ENCODE results near the gene STPG2.
"Not testable (repeated sequence)": the region's sequence is repeated elsewhere in the genome, so short reads cannot be mapped to it uniquely, and the experiment has no call there.

The STPG2 gene

DNA sequence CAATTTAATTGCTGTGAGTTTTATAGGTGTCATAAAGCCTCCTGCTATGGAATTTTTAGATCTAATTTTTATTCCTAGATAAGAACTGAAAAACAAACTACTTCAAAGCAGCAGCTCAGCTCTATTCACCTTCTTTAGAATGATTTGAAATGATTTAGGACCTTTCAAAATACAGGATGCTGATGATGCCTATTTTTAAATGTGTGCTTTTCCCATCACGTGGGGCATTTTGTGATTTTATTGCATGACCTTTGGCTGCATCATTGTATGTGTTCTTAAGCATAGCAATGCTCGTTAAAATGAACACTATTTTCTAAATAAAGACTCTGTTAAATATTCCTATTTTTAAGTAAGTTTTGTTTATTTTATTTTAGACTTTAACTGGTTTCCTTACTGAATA, 537.3 kb downstream of the STPG2 start:
- Mint-ChIP-seq H3K27me3 (no peaks in the 10 kb centered on the region), H3K4me3 (no peak overlapping the region), H3K9me3 (ENCODE audit: low read depth) (peaks cover 3% of the 10 kb centered on the region), H3K36me3 (no peaks in the 10 kb centered on the region), H3K27ac (no peak overlapping the region), H3K4me1 (ENCODE audit: low read depth) (no peaks in the 10 kb centered on the region)

GRCh38 chr4:97593248-97593647, 550.0 kb downstream of the STPG2 start:
- Mint-ChIP-seq H3K27me3 (no peaks in the 10 kb centered on the region), H3K4me1 (ENCODE audit: low read depth) (no peaks in the 10 kb centered on the region), H3K36me3 (no peaks in the 10 kb centered on the region), H3K27ac (no peak overlapping the region), H3K4me3 (no peak overlapping the region), H3K9me3 (ENCODE audit: low read depth) (peaks cover 28% of the 10 kb centered on the region)

GRCh38 chr4:97590266-97590665, 553.0 kb downstream of the STPG2 start:
- no peak overlapping the region for H3K27ac Mint-ChIP-seq
- no peaks in the 10 kb centered on the region for H3K27me3 Mint-ChIP-seq
- H3K9me3 Mint-ChIP-seq (ENCODE audit: low read depth) = peaks cover 7% of the 10 kb centered on the region
- H3K36me3 Mint-ChIP-seq = no peaks in the 10 kb centered on the region
- no peaks in the 10 kb centered on the region for H3K4me1 Mint-ChIP-seq (ENCODE audit: low read depth)
- no peak overlapping the region for H3K4me3 Mint-ChIP-seq

GRCh38 chr4:97589481-97590196, 553.6 kb downstream of the STPG2 start:
- H3K4me3 Mint-ChIP-seq = no peak overlapping the region
- H3K9me3 Mint-ChIP-seq (ENCODE audit: low read depth) = peaks cover 8% of the 10 kb centered on the region
- no peaks in the 10 kb centered on the region for H3K36me3 Mint-ChIP-seq
- H3K27ac Mint-ChIP-seq = no peak overlapping the region
- H3K4me1 Mint-ChIP-seq (ENCODE audit: low read depth) = no peaks in the 10 kb centered on the region
- H3K27me3 Mint-ChIP-seq = no peaks in the 10 kb centered on the region

DNA sequence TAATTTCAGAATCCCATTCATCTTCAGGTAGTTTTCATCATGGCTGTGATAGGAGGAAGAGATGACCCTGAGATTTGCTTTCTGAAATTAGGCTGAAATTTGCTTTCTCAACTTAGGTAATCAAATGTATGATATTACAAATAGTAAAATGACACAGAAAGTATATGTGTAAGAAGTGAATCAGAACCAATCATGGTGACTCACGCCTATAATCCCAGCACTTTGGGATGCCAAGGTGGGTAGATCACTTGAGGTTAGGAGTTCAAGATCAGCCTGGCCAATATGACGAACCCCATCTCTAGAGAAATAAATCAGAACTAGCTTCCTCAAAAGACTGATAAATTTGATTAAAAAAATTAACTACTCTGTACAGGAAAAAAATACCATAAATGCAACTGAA, 555.4 kb downstream of the STPG2 start:
- Mint-ChIP-seq H3K4me1 (ENCODE audit: low read depth) (no peaks in the 10 kb centered on the region), H3K9me3 (ENCODE audit: low read depth) (peaks cover 7% of the 10 kb centered on the region), H3K4me3 (no peak overlapping the region), H3K36me3 (no peaks in the 10 kb centered on the region), H3K27ac (no peak overlapping the region), H3K27me3 (no peaks in the 10 kb centered on the region)

- Mint-ChIP-seq H3K4me3 (no peak overlapping the region), H3K4me1 (ENCODE audit: low read depth) (no peaks in the 10 kb centered on the region), H3K9me3 (ENCODE audit: low read depth) (peaks cover 7% of the 10 kb centered on the region), H3K27me3 (no peaks in the 10 kb centered on the region), H3K27ac (no peak overlapping the region), H3K36me3 (no peaks in the 10 kb centered on the region)
Observed at GRCh38 chr4:97585274-97585673, 558.0 kb downstream of the STPG2 start.

- Mint-ChIP-seq H3K9me3 (ENCODE audit: low read depth) (peaks cover 7% of the 10 kb centered on the region), H3K27me3 (no peaks in the 10 kb centered on the region), H3K36me3 (no peaks in the 10 kb centered on the region), H3K4me1 (ENCODE audit: low read depth) (no peaks in the 10 kb centered on the region), H3K27ac (no peak overlapping the region), H3K4me3 (no peak overlapping the region)
Observed at GRCh38 chr4:97582890-97583289, 560.4 kb downstream of the STPG2 start.

DNA sequence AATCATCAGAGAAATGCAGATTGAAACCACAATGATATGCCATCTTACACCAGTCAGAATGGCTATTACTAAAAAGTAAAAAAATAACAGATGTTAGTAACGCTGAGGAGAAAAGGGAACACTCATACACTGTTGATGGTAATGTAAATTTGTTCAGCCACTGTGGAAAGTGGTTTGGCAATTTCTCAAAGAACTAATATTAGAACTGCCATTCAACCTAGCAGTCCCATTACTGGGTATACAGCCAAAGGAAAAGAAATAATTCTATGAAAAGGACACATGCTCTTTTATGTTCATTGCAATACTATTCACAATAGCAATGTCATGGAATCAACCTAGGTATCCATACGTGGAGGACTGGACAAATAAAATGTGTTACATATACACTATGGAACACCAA, 566.3 kb downstream of the STPG2 start:
- Mint-ChIP-seq H3K27me3 (no peaks in the 10 kb centered on the region), H3K27ac (no peak overlapping the region), H3K9me3 (ENCODE audit: low read depth) (peaks cover 5% of the 10 kb centered on the region), H3K36me3 (no peaks in the 10 kb centered on the region), H3K4me1 (ENCODE audit: low read depth) (no peaks in the 10 kb centered on the region), H3K4me3 (no peak overlapping the region)

- H3K9me3 Mint-ChIP-seq (ENCODE audit: low read depth) = peaks cover 14% of the 10 kb centered on the region
- H3K4me1 Mint-ChIP-seq (ENCODE audit: low read depth) = no peaks in the 10 kb centered on the region
- H3K36me3 Mint-ChIP-seq = no peaks in the 10 kb centered on the region
- H3K27me3 Mint-ChIP-seq = no peaks in the 10 kb centered on the region
- no peak overlapping the region for H3K4me3 Mint-ChIP-seq
- no peak overlapping the region for H3K27ac Mint-ChIP-seq
Observed at GRCh38 chr4:97560009-97560408, 583.3 kb downstream of the STPG2 start.

DNA sequence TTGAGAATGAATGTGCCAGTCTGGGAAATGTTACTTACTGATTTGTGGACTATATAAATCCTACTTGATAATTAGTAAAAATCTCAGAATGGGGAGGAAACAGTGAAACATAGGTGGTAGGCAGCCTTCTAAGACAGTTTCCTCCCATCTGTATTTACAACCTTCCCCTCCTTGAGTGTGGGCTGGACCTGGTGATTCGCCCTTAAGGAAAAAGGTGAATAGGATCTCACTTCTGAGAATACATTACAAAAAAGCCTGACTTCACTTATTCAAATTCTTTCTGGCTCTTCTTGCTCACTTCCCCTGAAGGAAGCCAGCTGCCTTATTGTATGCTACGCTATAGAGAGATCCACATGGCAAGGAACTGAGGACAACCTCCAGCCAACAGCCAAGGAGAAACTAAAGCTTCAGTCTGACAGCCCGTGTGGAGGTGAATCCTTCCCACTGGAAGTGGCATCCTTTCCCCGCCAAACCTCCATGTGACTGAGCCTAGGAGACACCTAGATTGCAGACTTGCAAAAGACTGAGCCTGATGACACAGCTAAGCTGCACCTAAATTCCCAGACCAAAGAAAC, 585.0 kb downstream of the STPG2 start:
- no peaks in the 10 kb centered on the region for H3K36me3 Mint-ChIP-seq
- peaks cover 14% of the 10 kb centered on the region for H3K9me3 Mint-ChIP-seq (ENCODE audit: low read depth)
- H3K27me3 Mint-ChIP-seq = no peaks in the 10 kb centered on the region
- H3K27ac Mint-ChIP-seq = no peak overlapping the region
- H3K4me1 Mint-ChIP-seq (ENCODE audit: low read depth) = no peaks in the 10 kb centered on the region
- H3K4me3 Mint-ChIP-seq = no peak overlapping the region

- not testable (repeated sequence) for H3K4me1 Mint-ChIP-seq (ENCODE audit: low read depth); H3K27me3 Mint-ChIP-seq; H3K27ac Mint-ChIP-seq; H3K4me3 Mint-ChIP-seq; H3K36me3 Mint-ChIP-seq
- H3K9me3 Mint-ChIP-seq (ENCODE audit: low read depth) = peaks cover 18% of the 10 kb centered on the region
Observed at GRCh38 chr4:97550637-97551036, 592.6 kb downstream of the STPG2 start.

DNA sequence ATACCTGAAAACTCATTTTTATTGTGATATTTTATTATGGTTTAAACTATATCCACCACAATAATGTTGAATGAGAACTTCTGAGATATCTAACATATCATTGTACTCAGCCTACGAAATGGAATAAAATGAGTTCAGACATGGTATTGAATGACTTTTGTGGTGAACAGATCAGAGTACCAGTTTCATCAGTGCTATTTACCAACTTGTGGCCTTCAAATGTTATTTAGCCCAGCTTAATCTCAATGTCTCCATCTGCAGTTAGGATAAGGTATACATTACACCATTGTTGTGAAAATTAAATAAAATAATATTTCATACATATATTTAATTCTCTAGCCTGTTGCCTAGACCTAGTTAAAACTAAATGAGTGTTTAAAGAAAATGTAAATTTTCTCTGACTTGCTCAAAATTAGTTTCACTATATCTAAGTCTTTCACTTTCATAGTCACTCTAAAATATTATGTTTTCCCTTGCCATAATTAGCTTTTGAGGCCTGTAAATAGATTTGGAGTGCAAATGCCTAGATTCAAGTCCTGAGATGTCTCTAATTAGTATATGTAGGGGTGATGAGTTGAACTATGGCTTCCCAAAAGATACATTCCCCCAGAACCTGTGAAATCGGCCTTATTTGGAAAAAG, 594.2 kb downstream of the STPG2 start:
- no peaks in the 10 kb centered on the region for H3K27me3 Mint-ChIP-seq
- H3K4me1 Mint-ChIP-seq (ENCODE audit: low read depth) = no peaks in the 10 kb centered on the region
- H3K27ac Mint-ChIP-seq = no peak overlapping the region
- no peaks in the 10 kb centered on the region for H3K36me3 Mint-ChIP-seq
- peaks cover 12% of the 10 kb centered on the region for H3K9me3 Mint-ChIP-seq (ENCODE audit: low read depth)
- no peak overlapping the region for H3K4me3 Mint-ChIP-seq

GRCh38 chr4:97548186-97548585, 595.1 kb downstream of the STPG2 start:
- no peak overlapping the region for H3K4me3 Mint-ChIP-seq
- no peak overlapping the region for H3K27ac Mint-ChIP-seq
- no peaks in the 10 kb centered on the region for H3K36me3 Mint-ChIP-seq
- H3K4me1 Mint-ChIP-seq (ENCODE audit: low read depth) = no peaks in the 10 kb centered on the region
- H3K9me3 Mint-ChIP-seq (ENCODE audit: low read depth) = peaks cover 15% of the 10 kb centered on the region
- H3K27me3 Mint-ChIP-seq = no peaks in the 10 kb centered on the region

GRCh38 chr4:97531351-97531750, 611.9 kb downstream of the STPG2 start:
- Mint-ChIP-seq H3K36me3 (no peaks in the 10 kb centered on the region), H3K9me3 (ENCODE audit: low read depth) (peaks cover 15% of the 10 kb centered on the region), H3K4me1 (ENCODE audit: low read depth) (no peaks in the 10 kb centered on the region), H3K27ac (no peak overlapping the region), H3K4me3 (no peak overlapping the region), H3K27me3 (no peaks in the 10 kb centered on the region)

GRCh38 chr4:97530676-97531075, 612.6 kb downstream of the STPG2 start:
- Mint-ChIP-seq H3K27me3 (no peaks in the 10 kb centered on the region), H3K36me3 (no peaks in the 10 kb centered on the region), H3K9me3 (ENCODE audit: low read depth) (peaks cover 15% of the 10 kb centered on the region), H3K4me1 (ENCODE audit: low read depth) (no peaks in the 10 kb centered on the region), H3K27ac (no peak overlapping the region), H3K4me3 (no peak overlapping the region)

DNA sequence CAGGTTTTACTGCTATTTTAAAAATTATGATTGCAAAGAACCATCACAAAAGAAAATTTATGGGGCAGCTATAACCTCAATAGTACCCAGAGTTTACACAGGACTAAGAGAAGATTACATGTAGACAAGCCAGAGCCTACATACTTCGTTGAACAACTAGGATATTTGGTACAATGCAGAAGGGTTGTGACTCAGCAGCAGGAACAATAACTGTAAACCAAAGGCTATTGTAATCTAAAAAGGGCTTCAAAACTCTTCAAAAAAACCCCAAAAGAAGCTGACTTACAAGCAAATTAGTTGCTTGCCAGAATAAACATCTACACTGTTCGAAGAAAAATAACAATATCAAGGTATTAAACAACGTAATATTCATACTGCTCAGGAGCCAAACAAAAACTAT, 618.0 kb downstream of the STPG2 start:
- Mint-ChIP-seq H3K4me1 (ENCODE audit: low read depth) (no peaks in the 10 kb centered on the region), H3K9me3 (ENCODE audit: low read depth) (peaks cover 12% of the 10 kb centered on the region), H3K4me3 (no peak overlapping the region), H3K27me3 (no peaks in the 10 kb centered on the region), H3K27ac (no peak overlapping the region), H3K36me3 (no peaks in the 10 kb centered on the region)

Measured in activated naive CD8-positive, alpha-beta T cell (primary cell).